Endothelial cell of umbilical vein (primary cell): Measurements from ENCODE around the gene KRT222. TPM values are rescaled to one million over a fixed set of nuclear protein-coding genes. Genes with fewer than 3 reads are reported as not detected.

Experiments
- BruUV-seq: library from RNA; stranded (reverse); fragments of 400-500 nt; replicated peaks from 2 replicates; lab custom pipeline; 2021; lab: Mats Ljungman, UMichigan
- CTCF ChIA-PET: fragments of 300-600, 350-600 bp; sonication (Branson Sonifier 250); formaldehyde crosslinking; loops from one replicate; lab custom pipeline; 2021; ENCODE audit warnings: antibody characterized with exemption, inconsistent platforms; lab: Charles Lee
- POLR2A ChIA-PET: fragments of 300-600, 350-600 bp; sonication (Branson Sonifier 250); formaldehyde crosslinking; loops from one replicate; lab custom pipeline; 2021; ENCODE audit warnings: antibody characterized with exemption, inconsistent platforms; lab: Charles Lee
- DNase-seq: peaks from one replicate; pipeline ENCODE4 v3.0.0-alpha.2; 2011; ENCODE audit warnings: low read depth, low spot score
- FAIRE-seq: peaks from 2 replicates; lab custom pipeline; 2011; peaks lifted over from hg19 to GRCh38; lab: Jason Lieb, UNC
- H2AFZ ChIP-seq: 2 replicates; pipeline ENCODE4 v1.6.0; 2012; ENCODE audit warnings: low read depth, low read length, control low read depth, inconsistent platforms
- H3K27ac ChIP-seq: 2 replicates; pipeline ENCODE4 v1.5.1; 2011; ENCODE audit warnings: low read depth, mild to moderate bottlenecking, control low read depth, low read length, moderate library complexity; ENCODE audit not compliant: insufficient read depth
- H3K27me3 ChIP-seq, 2 experiments: 2 replicates each; pipeline versions ENCODE4 v1.6.0 to v1.6.1; 2011; ENCODE audit warnings: low read length in 2 of 2, mixed read lengths in 1 of 2; ENCODE audit not compliant: control insufficient read depth in 2 of 2, insufficient read depth in 2 of 2
- H3K36me3 ChIP-seq, 2 experiments: 2 replicates in 1 of 2; 3 replicates in 1 of 2; pipeline ENCODE4 v1.5.1; 2011; ENCODE audit warnings: low read length in 2 of 2, mild to moderate bottlenecking in 1 of 2, moderate library complexity in 1 of 2; ENCODE audit not compliant: control insufficient read depth in 2 of 2, insufficient read depth in 2 of 2; ENCODE audit errors: extremely low read depth in 1 of 2
- H3K4me1 ChIP-seq: 3 replicates; pipeline ENCODE4 v1.5.1; 2011; ENCODE audit warnings: mild to moderate bottlenecking, low read length; ENCODE audit not compliant: control insufficient read depth, insufficient read depth; ENCODE audit errors: extremely low read depth
- H3K4me2 ChIP-seq: 2 replicates; pipeline ENCODE4 v1.6.1; 2011; ENCODE audit warnings: low read length, control low read depth, mixed read lengths; ENCODE audit not compliant: insufficient read depth
- H3K4me3 ChIP-seq, 3 experiments: fragments of 200-600 bp in 1 of 3; sonication (generic), shearing (Covaris generic) in 1 of 3; replicated peaks in 1 of 3; 2 replicates each; pipeline ENCODE4 v1.5.1; 2011 to 2016; ENCODE audit warnings: control low read depth in 3 of 3, low read length in 3 of 3, mild to moderate bottlenecking in 2 of 3, inconsistent platforms in 1 of 3, low read depth in 1 of 3, moderate library complexity in 1 of 3; ENCODE audit not compliant: insufficient read depth in 1 of 3
- H3K79me2 ChIP-seq: 2 replicates; pipeline ENCODE4 v1.6.0; 2012; ENCODE audit warnings: low read length, inconsistent platforms; ENCODE audit not compliant: control insufficient read depth, insufficient read depth
- H3K9ac ChIP-seq: replicated peaks from 2 replicates; pipeline ENCODE3; 2011; ENCODE audit warnings: low read length, control low read depth; ENCODE audit not compliant: insufficient read depth; ENCODE audit errors: extremely low read depth
- H3K9me1 ChIP-seq: replicated peaks from 3 replicates; pipeline ENCODE4 v1.6.0; 2011; ENCODE audit warnings: mild to moderate bottlenecking, low read length; ENCODE audit not compliant: control insufficient read depth, insufficient read depth; ENCODE audit errors: extremely low read depth
- H3K9me3 ChIP-seq: replicated peaks from 2 replicates; pipeline ENCODE4 v1.5.1; 2012; ENCODE audit warnings: low read length, inconsistent platforms; ENCODE audit not compliant: control insufficient read depth, insufficient read depth
- H4K20me1 ChIP-seq: replicated peaks from 2 replicates; pipeline ENCODE3; 2011; ENCODE audit warnings: mild to moderate bottlenecking, low read length; ENCODE audit not compliant: control insufficient read depth, insufficient read depth; ENCODE audit errors: extremely low read depth
- EZH2 ChIP-seq: IDR thresholded peaks from 2 replicates; pipeline ENCODE4 v1.6.1; 2012; ENCODE audit warnings: borderline replicate concordance, low read depth, mild to moderate bottlenecking, moderate library complexity, low read length, inconsistent platforms; ENCODE audit not compliant: severe bottlenecking
- FOS ChIP-seq: IDR thresholded peaks from 2 replicates; pipeline ENCODE4 v1.6.1; 2011; ENCODE audit warnings: mild to moderate bottlenecking, low read length, moderate library complexity, borderline replicate concordance; ENCODE audit not compliant: insufficient read depth
- GATA2 ChIP-seq: IDR thresholded peaks from 2 replicates; pipeline ENCODE4 v1.7.0; 2011; ENCODE audit warnings: low read depth, mild to moderate bottlenecking, moderate library complexity, mixed read lengths, low read length; ENCODE audit not compliant: insufficient read length, insufficient read depth
- JUN ChIP-seq: IDR thresholded peaks from 2 replicates; pipeline ENCODE4 v1.6.1; 2011; ENCODE audit warnings: borderline replicate concordance, low read depth; ENCODE audit not compliant: insufficient read length, insufficient read depth
- MYC ChIP-seq: IDR thresholded peaks from one replicate; pipeline ENCODE4 v1.6.1; 2011; ENCODE audit warnings: mild to moderate bottlenecking, low read depth, low read length
- POLR2A ChIP-seq: IDR thresholded peaks from 2 replicates; pipeline ENCODE4 v1.6.1; 2012; ENCODE audit warnings: low read depth, mild to moderate bottlenecking, control low read depth, low read length
- POLR2AphosphoS5 ChIP-seq: IDR thresholded peaks from 2 replicates; pipeline ENCODE4 v1.6.1; 2012; ENCODE audit warnings: low read depth, mild to moderate bottlenecking, control low read depth, low read length, moderate library complexity; ENCODE audit not compliant: insufficient read depth
- dilution Hi-C: fragments of 300-500 bp; cut with MboI; formaldehyde crosslinking; loops from one replicate; pipeline ENCODE4 v1.15.0; 2019; ENCODE audit warnings: low sequenced_read_pairs; ENCODE audit not compliant: extremely low pct_ligation_motif_present
- intact Hi-C: fragments of 100-400 bp; cut with micrococcal nuclease; formaldehyde crosslinking; loops from one replicate; pipeline ENCODE4 v1.10.0; 2022
- polyA plus RNA-seq, 4 experiments: library from polyadenylated mRNA; depleted of rRNA in 3 of 4; stranded (reverse) in 3 of 4; unstranded in 1 of 4; fragments of >200 nt; gene quantifications; 2 replicates each; pipeline versions ENCODE4 v1.2.1 to v1.2.3, GENCODE V29; 2011 to 2012; ENCODE audit warnings: missing spikeins in 1 of 4
- total RNA-seq: library from RNA; stranded (reverse); gene quantifications from 2 replicates; pipeline ENCODE4 v1.2.3, GENCODE V29; 2021
- TF ChIP-seq, protein P1 (sequence below), 2 donors: IDR thresholded peaks; 1 replicate in 1 of 2; 2 replicates in 1 of 2; pipeline ENCODE4 v1.5.1; 2011; ENCODE audit warnings: low read length in 2 of 2, mild to moderate bottlenecking in 2 of 2, moderate library complexity in 2 of 2, control low read depth in 1 of 2, inconsistent platforms in 1 of 2, low read depth in 1 of 2; ENCODE audit not compliant: insufficient read depth in 1 of 2; ENCODE audit errors: extremely low read depth in 1 of 2
- TF ChIP-seq, protein P2 (sequence below): IDR thresholded peaks from 2 replicates; pipeline ENCODE4 v1.6.1; 2011; ENCODE audit not compliant: insufficient read depth, insufficient read length

KRT222 gene
- total and polyA plus RNA-seq, 2 donors (not counting 3 experiments of a cell fraction or from before 2014, with no cell fraction given), result not detected

DNA sequence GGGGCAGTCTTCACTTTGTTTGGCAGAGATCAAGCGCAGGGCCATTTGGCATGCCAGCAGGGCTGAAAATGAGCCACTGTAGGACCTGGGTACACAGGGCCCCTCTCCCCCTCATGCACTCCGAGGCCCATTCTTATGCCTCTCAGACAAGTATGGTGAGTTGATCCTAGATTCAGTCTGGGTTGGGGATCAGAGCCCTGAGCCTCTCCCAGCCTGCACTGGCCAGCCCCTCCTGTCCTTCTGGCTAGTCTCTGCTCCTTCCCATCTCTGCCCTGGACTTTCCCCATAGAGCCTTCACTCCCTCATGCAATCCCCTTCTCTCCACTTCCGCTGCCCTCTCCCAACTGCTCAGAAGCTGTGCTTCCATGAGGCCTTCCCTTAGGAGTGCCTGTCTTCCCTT, 48.4 kb downstream of the KRT222 start:
- POLR2A ChIA-PET, result no interaction called here
- FAIRE-seq (no peak), DNase-seq (no peak)
- CTCF ChIA-PET, result interaction anchor here (1.0 to 3.5 kb wide), 7 partner anchors 9 to 1046 kb away, joined by 3 to 22 read pairs (median 7); no protein-coding TSS in a partner anchor
- no peaks in the 10 kb centered on the region for H3K36me3 ChIP-seq
- dilution Hi-C loops (no loop called here), intact Hi-C loops (no loop called here)
- no peaks in the 10 kb centered on the region for H3K9me1 ChIP-seq
- no peaks in the 10 kb centered on the region for H3K79me2 ChIP-seq
- peaks cover 9 to 11% of the 10 kb centered on the region in 2 experiments for H3K27me3 ChIP-seq
- no peaks in the 10 kb centered on the region for H3K9me3 ChIP-seq
- no peak overlapping the region for H2AFZ ChIP-seq
- no TSS peak for BruUV-seq
- no peak overlapping the region for H3K27ac ChIP-seq
- H3K9ac ChIP-seq, result no peak overlapping the region
- no peak overlapping the region for H3K4me3 ChIP-seq
- H4K20me1 ChIP-seq, result no peaks in the 10 kb centered on the region
- H3K4me2 ChIP-seq, result no peak overlapping the region
- H3K4me1 ChIP-seq, result no peaks in the 10 kb centered on the region
- TF ChIP-seq, protein P1, sequence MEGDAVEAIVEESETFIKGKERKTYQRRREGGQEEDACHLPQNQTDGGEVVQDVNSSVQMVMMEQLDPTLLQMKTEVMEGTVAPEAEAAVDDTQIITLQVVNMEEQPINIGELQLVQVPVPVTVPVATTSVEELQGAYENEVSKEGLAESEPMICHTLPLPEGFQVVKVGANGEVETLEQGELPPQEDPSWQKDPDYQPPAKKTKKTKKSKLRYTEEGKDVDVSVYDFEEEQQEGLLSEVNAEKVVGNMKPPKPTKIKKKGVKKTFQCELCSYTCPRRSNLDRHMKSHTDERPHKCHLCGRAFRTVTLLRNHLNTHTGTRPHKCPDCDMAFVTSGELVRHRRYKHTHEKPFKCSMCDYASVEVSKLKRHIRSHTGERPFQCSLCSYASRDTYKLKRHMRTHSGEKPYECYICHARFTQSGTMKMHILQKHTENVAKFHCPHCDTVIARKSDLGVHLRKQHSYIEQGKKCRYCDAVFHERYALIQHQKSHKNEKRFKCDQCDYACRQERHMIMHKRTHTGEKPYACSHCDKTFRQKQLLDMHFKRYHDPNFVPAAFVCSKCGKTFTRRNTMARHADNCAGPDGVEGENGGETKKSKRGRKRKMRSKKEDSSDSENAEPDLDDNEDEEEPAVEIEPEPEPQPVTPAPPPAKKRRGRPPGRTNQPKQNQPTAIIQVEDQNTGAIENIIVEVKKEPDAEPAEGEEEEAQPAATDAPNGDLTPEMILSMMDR (IDR thresholded peaks at IDR 0.05; ENCODE audit: extremely low read depth in 1 of 2, insufficient read depth in 1 of 2, low read depth in 1 of 2, low read length in 2 of 2), result no peak
- TF ChIP-seq EZH2 (no peak), GATA2 (no peak)

DNA sequence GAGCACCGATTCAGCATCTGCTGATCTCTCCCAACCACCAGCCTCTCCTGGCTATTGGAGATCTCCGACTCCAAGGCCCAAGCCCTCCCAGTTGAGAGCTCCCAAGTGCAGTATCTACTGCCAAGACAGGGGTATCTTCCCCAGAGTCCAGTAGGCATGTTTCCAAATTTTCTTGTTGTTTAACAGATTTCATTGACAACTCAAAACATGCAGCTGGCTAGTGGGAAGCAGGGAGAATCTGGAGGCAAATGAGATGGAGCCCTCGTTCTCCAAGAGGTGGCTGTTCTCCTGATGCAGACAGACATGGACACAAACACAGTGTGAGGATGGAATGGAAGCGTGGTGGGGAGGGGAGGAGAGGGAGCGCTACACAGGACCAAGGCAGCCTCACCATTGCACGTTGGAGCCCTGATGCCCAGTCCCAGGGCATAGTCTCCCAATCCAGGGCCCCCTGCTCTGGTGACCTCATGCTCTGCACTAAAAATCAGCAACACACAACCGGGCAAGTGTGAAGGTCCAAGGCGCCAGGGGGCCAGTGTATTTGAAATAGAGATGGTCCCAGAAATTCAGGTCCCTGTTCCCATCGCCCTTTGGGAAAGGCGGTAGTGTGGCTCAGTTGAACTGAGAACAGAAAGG, 49.0 kb downstream of the KRT222 start:
- H3K4me1 ChIP-seq, result no peaks in the 10 kb centered on the region
- FAIRE-seq, result no peak
- H3K36me3 ChIP-seq, result no peaks in the 10 kb centered on the region
- DNase-seq, result no peak
- H4K20me1 ChIP-seq, result no peaks in the 10 kb centered on the region
- peaks cover 9 to 13% of the 10 kb centered on the region in 2 experiments for H3K27me3 ChIP-seq
- no peak overlapping the region for H3K4me3 ChIP-seq
- no peaks in the 10 kb centered on the region for H3K9me1 ChIP-seq
- no peaks in the 10 kb centered on the region for H3K9me3 ChIP-seq
- ChIA-PET POLR2A (no interaction called here), CTCF (interaction anchor here (0.7 to 3.5 kb wide), 18 partner anchors 10 to 1047 kb away, joined by 3 to 22 read pairs (median 4); no protein-coding TSS in a partner anchor)
- H3K79me2 ChIP-seq, result no peaks in the 10 kb centered on the region
- H2AFZ ChIP-seq, result no peak overlapping the region
- intact Hi-C loops (loop anchor here (1.0 kb wide), 1 partner anchor 175 kb away; no protein-coding TSS in a partner anchor), dilution Hi-C loops (no loop called here)
- no peak overlapping the region for H3K27ac ChIP-seq
- no peak overlapping the region for H3K9ac ChIP-seq
- no TSS peak for BruUV-seq
- H3K4me2 ChIP-seq, result no peak overlapping the region
- TF ChIP-seq GATA2 (no peak), POLR2A (no peak), EZH2 (no peak), MYC (no peak), FOS (no peak), JUN (no peak), POLR2AphosphoS5 (no peak)
- TF ChIP-seq, protein P2, sequence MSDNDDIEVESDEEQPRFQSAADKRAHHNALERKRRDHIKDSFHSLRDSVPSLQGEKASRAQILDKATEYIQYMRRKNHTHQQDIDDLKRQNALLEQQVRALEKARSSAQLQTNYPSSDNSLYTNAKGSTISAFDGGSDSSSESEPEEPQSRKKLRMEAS, result no peak
- TF ChIP-seq, protein P1 (IDR thresholded peaks at IDR 0.05; ENCODE audit: extremely low read depth in 1 of 2, insufficient read depth in 1 of 2, low read depth in 1 of 2, low read length in 2 of 2), result no peak
